GM21528 (cell line): ENCODE measurements around the gene SH3GL1.

Experiments used
- ATAC-seq: cut with Tn5 transposase; IDR thresholded peaks from one replicate; pipeline ENCODE4 v1.9.1; 2021; ENCODE audit warnings: mild to moderate bottlenecking, moderate library complexity; ENCODE audit not compliant: unreplicated experiment, low FRiP score

SH3GL1 gene

GRCh38 chr19:4402171-4403004 lies 2.0 kb upstream of the SH3GL1 start, which contains the start of gene CHAF1A:
Gene CHAF1A (plus strand): TSS chr19:4402640. CDS start chr19:4402763, 123 bp downstream.
- ATAC-seq = peak; percentile 72

GRCh38 chr19:4401769-4402170 lies 1.4 kb upstream of the SH3GL1 start:
- no peak for ATAC-seq

DNA sequence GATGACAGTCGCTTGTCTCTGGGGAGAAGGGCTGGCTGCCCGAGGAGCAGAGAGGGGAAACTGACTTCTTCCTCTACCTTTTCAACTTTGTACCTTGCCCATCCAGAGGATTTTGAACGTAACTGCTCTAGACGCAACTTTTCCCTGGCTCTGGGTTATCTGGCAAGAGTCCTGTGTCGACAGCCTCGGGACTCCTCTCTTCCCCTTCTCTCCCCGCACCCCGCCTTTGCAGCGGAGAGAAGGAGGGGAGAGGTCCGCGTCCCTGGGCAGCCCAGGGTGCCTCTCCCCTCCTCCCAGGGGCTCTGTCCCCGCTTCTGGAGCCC lies 574 bp downstream of the SH3GL1 start:
- ATAC-seq = peak; percentile 17

- ATAC-seq = no peak
Observed at GRCh38 chr19:4396949-4397783, 3.2 kb downstream of the SH3GL1 start.

DNA sequence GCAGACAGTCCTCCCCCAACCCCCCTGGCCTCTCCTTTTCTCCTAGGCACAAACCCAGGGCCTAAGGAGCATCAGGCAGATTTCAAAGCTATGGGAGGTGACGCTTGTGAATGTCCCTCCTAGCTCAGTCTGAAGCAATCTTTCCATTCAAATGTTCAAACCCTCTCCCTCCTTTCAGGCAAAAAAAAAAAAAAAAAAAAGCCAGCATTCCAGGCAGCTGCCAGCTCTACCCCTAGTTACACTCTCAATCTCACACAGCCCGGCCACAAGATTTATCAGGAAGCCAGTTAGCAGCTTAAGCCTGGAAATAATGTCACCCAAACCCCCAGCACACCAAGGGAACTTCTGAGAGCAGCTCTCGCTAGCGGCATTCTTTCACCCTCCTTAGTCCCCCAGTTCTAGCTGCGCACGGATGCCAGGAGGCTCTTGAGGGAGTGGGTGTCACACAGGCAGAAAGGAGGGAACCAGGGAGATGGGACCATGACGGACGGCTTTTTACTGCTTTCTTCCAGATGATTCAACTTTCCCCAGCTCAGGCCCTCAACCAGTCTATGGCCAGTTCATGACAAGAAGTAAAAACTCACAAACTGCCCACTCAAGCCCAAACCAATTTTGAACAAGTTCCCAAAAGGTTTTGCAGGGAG lies 6.3 kb downstream of the SH3GL1 start:
- ATAC-seq = no peak

DNA sequence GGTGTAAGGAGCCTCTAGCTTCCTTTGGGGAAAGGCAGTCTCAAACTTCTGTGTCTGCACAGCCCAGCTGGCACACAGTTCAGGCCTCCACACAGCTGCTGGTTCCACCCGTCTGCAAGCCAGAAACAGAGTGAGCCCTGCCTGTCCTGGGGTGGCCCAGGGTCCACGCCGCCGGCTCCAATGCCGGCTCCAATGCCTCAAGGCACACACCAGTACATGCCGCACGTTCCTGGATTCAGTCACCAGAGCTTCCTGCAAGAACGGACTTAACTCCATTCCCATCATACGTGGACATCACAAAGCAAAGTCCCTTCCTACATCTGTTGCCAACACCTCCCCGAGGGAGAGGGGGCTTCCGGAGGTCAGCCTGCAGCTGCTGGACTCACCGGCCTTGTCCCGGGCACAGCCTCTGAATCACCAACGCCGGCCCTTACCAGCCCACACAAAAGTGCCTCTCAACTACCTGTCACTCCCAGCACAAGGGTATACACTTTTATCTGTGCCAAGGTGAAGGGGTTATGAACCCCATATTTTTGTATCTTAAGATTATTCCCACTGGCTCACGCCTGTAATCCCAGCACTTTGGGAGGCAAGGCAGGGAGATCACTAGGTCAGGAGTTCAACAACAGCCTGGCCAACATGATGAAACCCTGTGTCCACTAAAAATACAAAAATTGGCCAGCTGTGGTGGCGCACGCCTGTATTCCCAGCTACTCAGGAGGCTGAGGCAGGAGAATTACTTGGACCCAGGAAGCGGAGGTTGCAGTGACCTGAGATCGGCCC lies 8.5 kb downstream of the SH3GL1 start:
- ATAC-seq = no peak

DNA sequence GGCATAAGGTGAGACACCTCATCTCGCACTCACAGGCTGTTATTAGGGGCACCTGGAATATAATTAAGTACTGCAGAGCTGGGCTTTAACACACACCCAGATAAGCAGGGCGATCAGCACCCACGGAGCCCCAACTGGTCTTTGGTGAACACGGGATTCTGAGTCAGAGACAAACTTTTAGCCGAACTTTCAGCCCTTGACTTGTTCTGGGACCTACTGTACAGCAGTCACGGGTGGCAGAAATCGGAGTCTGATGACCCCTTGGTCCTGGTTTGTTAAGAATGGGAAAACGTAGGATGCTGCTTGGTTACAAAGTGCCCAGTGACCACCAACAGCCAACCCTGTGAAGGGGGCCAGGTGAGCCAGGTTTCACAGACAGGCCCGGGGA lies 9.0 kb downstream of the SH3GL1 start:
- ATAC-seq = no peak

DNA sequence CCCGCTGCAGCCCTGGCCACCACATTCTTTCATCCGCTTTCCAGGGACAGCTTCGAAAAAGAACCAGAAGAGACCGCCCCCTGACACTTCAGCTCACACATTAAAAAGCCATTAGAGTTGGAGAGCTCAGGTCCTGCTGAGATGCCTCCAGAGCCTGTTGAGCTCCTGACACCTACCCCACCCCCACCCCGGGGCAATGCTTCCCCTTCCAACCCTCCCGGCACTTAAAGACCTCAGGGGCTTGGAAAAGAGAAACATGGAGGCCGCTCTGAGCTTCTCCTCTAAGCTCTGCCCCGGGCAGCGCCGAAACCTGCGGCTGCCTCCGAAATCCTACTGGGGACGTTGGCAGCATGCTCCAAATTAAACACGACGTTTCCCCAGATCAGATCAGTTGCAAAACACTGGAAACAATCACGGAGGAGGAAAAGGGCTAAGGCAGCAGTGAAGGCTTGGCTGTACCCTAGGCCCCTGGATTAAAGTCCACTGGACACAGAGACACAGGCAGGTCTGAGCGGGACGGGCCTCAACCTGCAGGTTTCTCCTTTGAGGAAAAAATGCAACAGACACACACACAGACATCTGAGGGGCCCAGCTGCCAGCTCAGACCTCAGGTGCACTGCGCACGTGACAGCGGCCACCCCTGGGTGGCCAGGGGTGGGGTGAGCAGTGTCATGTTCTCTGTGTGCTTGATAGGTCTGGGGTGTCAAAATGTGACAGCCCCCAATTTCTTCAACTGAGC lies 9.6 kb downstream of the SH3GL1 start:
- no peak for ATAC-seq

DNA sequence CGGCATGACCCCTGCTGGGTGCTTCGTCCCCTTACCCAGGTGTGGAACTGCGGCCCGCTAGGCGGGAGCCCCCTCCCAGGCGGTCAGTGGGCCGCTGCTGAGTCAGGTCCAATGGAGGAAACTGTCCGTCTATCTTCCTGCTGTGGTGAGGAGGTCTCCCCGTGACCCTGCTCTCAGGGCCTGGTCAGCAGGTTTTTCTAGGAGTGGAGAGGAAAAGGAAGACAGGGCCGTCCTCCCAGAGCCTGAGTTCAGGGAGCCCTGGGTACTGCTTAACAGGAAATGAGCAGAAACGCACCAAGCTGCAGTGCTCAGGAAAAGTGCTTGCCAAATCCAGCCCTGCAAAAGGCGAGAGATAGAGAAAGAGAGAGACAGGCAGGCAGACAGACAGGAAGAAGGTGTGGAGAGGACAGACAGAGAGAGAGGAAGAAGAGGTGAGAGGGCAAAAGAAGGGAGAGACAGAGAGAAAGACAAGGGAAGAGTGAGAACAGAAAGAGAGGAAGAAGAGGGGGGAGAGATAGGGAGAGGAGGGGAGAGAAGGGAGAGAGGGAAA lies 10.3 kb downstream of the SH3GL1 start:
- ATAC-seq = no peak

DNA sequence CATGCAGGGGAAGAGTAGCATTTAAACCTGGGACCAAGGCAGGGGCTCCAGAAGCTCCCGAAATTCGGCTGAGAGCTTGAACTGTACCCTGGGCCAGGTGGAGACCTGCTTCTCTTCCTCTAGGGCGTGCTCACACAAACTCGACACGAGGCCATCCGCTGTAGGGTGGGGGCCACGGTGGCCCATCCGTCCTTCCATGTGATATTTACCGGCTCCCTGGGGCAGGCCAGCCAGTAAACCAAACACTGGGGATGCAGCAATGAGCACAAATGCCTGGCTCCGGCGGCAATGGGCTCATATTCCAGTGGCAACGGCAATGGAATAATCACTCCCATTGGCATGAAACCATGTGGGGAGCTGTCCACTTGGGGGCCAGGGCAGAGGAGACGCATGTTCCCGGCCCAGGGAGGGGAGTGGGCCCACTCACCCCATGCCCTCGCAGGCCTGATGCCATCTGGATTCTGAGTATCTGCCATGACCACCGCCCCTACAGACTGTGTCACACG lies 10.8 kb downstream of the SH3GL1 start:
- no peak for ATAC-seq

DNA sequence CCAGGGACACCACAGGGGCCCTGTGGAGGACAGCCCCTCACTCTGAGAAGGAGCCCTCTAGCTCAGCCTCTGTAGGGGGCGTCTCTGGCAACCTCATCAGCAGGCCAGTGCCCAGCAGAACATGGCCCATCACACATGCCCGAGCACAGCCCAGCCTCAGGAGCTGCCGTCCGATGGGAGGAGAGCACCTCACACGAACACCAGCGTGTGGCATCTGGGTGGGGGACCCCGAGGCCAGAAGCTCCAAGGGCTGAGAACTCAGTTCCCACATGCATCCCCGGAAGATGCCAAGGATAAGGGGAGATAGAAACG lies 11.3 kb downstream of the SH3GL1 start:
- no peak for ATAC-seq

GRCh38 chr19:4388337-4389063 lies 11.8 kb downstream of the SH3GL1 start:
- ATAC-seq = no peak

DNA sequence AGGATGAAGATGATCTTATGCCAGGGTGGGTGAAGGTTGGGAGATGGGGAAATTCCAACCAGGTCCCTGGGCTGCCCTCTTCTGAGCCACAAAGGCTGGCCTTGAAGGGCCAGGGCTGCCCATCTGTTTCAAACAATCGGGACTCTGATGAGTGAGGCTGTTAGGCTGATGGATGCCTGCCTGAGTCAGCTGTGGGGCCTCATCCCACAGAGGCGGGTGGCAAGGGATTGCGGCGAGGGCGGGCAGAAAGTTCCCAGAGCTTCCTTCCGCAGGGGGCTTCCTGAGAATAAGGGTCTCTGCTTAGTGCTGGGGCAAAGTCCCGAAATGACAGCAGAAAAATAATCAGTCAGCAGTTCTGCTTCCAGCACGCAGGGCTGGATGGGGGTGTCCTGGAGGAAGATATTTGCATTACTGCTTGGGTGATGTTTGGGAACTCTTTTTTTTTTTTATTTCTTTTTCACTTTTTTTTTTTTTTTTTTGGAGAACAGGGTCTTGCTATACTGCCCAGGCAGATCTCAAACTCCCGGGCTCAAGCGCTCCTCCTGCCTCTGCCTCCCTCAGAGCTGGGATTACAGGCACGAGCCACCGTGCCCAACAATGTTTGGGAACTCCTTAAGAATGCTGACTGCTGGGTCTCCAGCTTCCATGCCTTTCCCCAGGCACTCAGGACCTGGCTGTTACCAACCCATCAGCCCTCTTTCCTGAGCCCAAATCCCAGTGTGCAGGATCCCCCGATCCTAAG lies 14.1 kb downstream of the SH3GL1 start:
- ATAC-seq = no peak

GRCh38 chr19:4385291-4386040 lies 14.9 kb downstream of the SH3GL1 start:
- ATAC-seq = no peak

- ATAC-seq = no peak
Observed at GRCh38 chr19:4380254-4380727, 20.1 kb downstream of the SH3GL1 start.

DNA sequence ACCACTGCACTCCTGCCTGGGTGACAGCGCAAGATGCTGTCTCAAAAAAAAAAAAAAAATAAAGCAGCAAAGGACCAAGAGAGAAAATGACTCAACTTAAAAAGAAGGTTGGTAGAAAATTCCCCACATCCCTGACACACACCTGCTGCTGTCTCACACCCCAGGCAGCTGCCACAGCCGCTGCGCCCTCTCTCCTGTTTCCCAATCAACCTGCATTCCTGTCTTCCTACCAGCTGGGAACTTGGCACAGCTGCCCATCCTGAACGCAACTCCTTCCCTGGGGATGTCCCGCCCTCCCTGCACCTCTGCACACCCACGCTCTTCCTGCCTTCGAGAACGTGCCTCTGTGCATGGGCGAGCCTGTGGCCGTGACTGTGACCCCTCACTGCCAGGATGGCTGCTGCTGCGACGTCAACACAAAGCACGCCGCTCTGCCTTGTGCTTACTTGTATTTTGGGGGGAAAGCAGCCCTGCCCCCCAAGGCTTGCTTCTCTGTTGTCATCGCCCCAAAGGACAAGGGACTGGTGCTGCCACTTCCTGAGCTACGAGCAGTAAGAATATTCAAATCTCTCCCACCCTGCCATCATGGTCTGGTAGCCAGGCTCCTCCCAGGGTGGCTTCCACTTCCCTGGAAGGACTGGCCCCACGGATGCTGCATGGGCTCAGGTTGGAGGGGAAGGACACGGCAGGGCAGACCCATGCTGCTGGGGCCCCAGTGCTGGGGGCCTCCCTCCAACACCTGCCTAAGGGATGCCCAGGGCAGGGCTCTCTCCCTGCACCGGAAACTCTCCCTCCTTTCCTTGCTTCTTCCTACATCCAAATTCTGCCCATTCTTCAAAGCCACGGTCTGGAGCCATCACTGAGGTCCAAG lies 20.7 kb downstream of the SH3GL1 start:
- no peak for ATAC-seq
